Stomach (tissue), 4 donors: ENCODE results near the gene MEPE.
"Not testable (repeated sequence)": the region's sequence is repeated elsewhere in the genome, so short reads cannot be mapped to it uniquely, and the experiment has no call there.

ENCODE experiments used
- CTCF ChIP-seq, 7 experiments: fragments of 450-650 bp in 4 of 7; fragments of 200-600 bp in 3 of 7; sonication (generic) in 3 of 7; IDR thresholded peaks; one replicate each; pipeline ENCODE4 v1.5.1; 2016 to 2019; ENCODE audit warnings: antibody characterized with exemption in 7 of 7, control low read depth in 2 of 7, mild to moderate bottlenecking in 1 of 7
- POLR2A ChIP-seq, 4 donors: fragments of 450-650 bp; IDR thresholded peaks; one replicate each; pipeline ENCODE4 v1.6.1; 2016; ENCODE audit warnings: antibody characterized with exemption in 4 of 4, control low read depth in 2 of 4, mild to moderate bottlenecking in 1 of 4, moderate library complexity in 1 of 4

GRCh38 chr4:87890753-87891152 lies 58.0 kb downstream of the MEPE start:
- TF ChIP-seq CTCF, POLR2A (IDR thresholded peaks at IDR 0.05): not testable (repeated sequence)
